PC-9 (cell line): ENCODE measurements around the gene FOXC1. TPM values are rescaled to one million over a fixed set of nuclear protein-coding genes. Genes with fewer than 3 reads are reported as not detected.

ENCODE experiments used
- BruUV-seq: library from RNA; stranded (reverse); fragments of 400-500 nt; replicated peaks from 2 replicates; lab custom pipeline; 2021; lab: Mats Ljungman, UMichigan
- CTCF ChIA-PET: fragments of 300-600 bp; sonication (Branson Sonifier 250); formaldehyde crosslinking; loops from one replicate; lab custom pipeline; 2022; ENCODE audit warnings: antibody characterized with exemption; lab: Charles Lee
- POLR2A ChIA-PET: fragments of 300-600 bp; sonication (Branson Sonifier 250); formaldehyde crosslinking; loops from one replicate; lab custom pipeline; 2022; ENCODE audit warnings: antibody characterized with exemption; ENCODE audit not compliant: unreplicated experiment; lab: Charles Lee
- DNase-seq, 2 experiments: peaks; one replicate each; pipeline versions ENCODE4 v3.0.0 to v3.0.0-alpha.2; 2015 to 2022; ENCODE audit warnings: mixed read lengths in 1 of 2
- H2AFZ ChIP-seq: fragments of 200-600 bp; sonication (generic); 2 replicates; pipeline ENCODE4 v1.8.1; 2017; ENCODE audit warnings: antibody characterized with exemption
- H3F3A ChIP-seq: fragments of 200-600 bp; sonication (generic); 2 replicates; pipeline ENCODE4 v1.8.1; 2017; ENCODE audit warnings: antibody characterized with exemption, mild to moderate bottlenecking, low read depth; ENCODE audit not compliant: insufficient read depth
- H3K27ac ChIP-seq: fragments of 200-600 bp; sonication (generic); 2 replicates; pipeline ENCODE4 v1.6.1; 2016; ENCODE audit warnings: mixed run types
- H3K27me3 ChIP-seq: fragments of 200-600 bp; sonication (generic); 2 replicates; pipeline ENCODE4 v1.6.1; 2016; ENCODE audit warnings: low read depth, mixed run types; ENCODE audit not compliant: insufficient read depth
- H3K36me3 ChIP-seq: fragments of 200-600 bp; sonication (generic); 2 replicates; pipeline ENCODE4 v1.6.1; 2016; ENCODE audit warnings: low read depth, mixed run types
- H3K4me1 ChIP-seq: fragments of 200-600 bp; sonication (generic); replicated peaks from 2 replicates; pipeline ENCODE4 v1.6.1; 2016; ENCODE audit warnings: mixed run types; ENCODE audit not compliant: insufficient read depth
- H3K4me2 ChIP-seq: fragments of 200-600 bp; sonication (generic); 2 replicates; pipeline ENCODE4 v1.6.1; 2017; ENCODE audit warnings: mixed run types
- H3K4me3 ChIP-seq: fragments of 200-600 bp; sonication (generic); 2 replicates; pipeline ENCODE4 v1.6.1; 2016; ENCODE audit warnings: mixed run types
- H3K79me2 ChIP-seq: fragments of 200-600 bp; sonication (generic); 2 replicates; pipeline ENCODE4 v1.6.1; 2017; ENCODE audit warnings: low read depth, mixed run types
- H3K9me2 ChIP-seq: fragments of 200-600 bp; sonication (generic); 2 replicates; pipeline ENCODE4 v1.8.1; 2017; ENCODE audit warnings: mild to moderate bottlenecking; ENCODE audit not compliant: insufficient read depth
- H3K9me3 ChIP-seq: fragments of 200-600 bp; sonication (generic); 2 replicates; pipeline ENCODE4 v1.8.1; 2016; ENCODE audit warnings: low read depth; ENCODE audit not compliant: insufficient read depth
- H4K20me1 ChIP-seq: fragments of 200-600 bp; sonication (generic); 2 replicates; pipeline ENCODE4 v1.8.1; 2017; ENCODE audit not compliant: insufficient read depth
- EZH2 ChIP-seq: fragments of 200-600 bp; sonication (generic); IDR thresholded peaks from 2 replicates; pipeline ENCODE4 v1.8.0; 2017; ENCODE audit warnings: antibody characterized with exemption, low read depth
- intact Hi-C: fragments of 100-400 bp; cut with micrococcal nuclease; formaldehyde crosslinking; loops from one replicate; pipeline ENCODE4 v1.10.0; 2022; ENCODE audit not compliant: unreplicated experiment
- total RNA-seq: library from RNA; stranded (reverse); gene quantifications from 2 replicates; pipeline ENCODE4 v1.2.3, GENCODE V29; 2021
- TF ChIP-seq, protein P1 (sequence below): fragments of 200-600 bp; sonication (generic); conservative IDR thresholded peaks from 2 replicates; pipeline ENCODE4 v1.6.1; 2017; ENCODE audit warnings: mixed run types, antibody characterized with exemption, mild to moderate bottlenecking, moderate library complexity

FOXC1 gene
- total RNA-seq, 1 experiment from 2014 or later = 18.6 TPM

DNA sequence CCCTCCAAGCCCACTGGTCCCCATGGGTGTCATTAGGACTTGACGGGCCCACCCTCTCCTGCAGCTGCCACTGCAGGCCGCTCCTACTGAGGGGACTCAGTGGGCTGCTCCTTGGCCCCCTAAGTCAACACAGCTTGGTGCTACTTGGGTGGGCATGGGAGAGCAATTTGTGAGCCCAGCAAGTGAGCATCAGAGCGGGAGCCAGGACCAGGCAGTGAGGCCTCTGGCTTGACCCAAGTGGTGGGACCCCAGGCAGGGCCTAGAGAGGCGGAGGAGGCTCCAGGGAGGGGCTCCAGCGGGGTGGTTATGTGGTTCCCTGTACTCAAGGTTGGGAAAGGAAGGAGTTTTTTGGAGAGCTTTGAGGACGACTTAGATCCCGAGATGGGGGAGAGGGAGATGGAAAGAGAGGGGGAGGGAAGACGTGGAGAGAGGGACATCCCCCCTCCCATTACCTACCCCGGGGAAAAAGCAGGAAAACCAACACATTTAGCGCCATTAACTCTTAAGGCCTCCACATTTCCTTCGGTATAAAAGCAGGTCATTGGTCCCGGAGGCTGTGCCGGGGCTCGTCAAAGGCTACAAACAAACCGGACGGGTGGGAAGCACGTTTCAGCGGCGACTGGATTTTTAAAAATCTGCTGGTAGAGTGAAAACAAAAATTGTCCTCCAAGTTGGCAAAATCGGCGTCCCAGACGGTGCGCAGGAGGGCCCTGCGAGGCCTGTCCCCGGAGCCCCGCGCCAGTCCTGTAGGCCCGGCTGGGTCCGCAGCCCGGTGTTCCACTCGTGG lies 8.8 kb downstream of the FOXC1 start:
- no peaks in the 10 kb centered on the region for H3K9me2 ChIP-seq
- no peak overlapping the region for H3K4me3 ChIP-seq
- H3K27ac ChIP-seq = no peak overlapping the region

DNA sequence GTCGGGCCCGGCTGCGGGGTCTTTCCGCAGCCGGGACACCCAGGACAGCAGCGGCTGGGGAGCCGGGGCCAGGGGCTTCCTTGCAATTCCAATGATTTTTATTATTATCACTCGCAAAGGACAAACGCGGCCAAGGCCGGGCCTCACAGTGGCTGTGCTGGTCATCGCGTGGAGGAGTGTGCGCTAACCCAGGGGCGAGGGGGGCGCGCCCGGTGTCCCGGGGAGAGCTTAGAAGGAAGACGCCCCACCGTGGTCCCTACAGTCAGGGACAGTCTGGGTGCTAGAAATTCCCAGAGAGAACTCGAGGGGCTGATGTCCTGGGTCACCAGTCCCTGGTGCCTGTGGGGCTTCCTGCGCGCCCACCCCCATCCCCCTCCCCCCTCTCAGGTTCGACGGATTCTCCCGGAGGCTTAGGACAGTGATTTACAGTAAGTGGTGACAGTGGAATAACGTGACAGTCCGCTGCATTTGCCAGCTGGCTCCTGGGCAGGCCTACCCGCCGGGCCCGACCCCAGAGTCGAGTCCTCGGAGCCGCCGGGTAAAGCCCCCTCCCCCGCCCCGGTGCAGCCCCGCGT lies 9.5 kb downstream of the FOXC1 start:
- Histone ChIP-seq H3F3A (peaks cover 4% of the 10 kb centered on the region; the same call in 1 of the 2 replicates), H3K36me3 (no peaks in the 10 kb centered on the region), H3K27ac (no peak overlapping the region), H3K4me1 (no peaks in the 10 kb centered on the region), H4K20me1 (no peaks in the 10 kb centered on the region), H3K9me2 (no peaks in the 10 kb centered on the region), H2AFZ (no peak overlapping the region), H3K4me2 (no peak overlapping the region), H3K79me2 (peaks cover 12% of the 10 kb centered on the region), H3K4me3 (no peak overlapping the region), H3K27me3 (no peaks in the 10 kb centered on the region), H3K9me3 (no peaks in the 10 kb centered on the region)
- no TSS peak for BruUV-seq
- DNase-seq = no peak
- ChIA-PET POLR2A (no interaction called here), CTCF (no interaction called here)
- intact Hi-C loops = no loop called here
- TF ChIP-seq EZH2 = no peak
- TF ChIP-seq, protein P1, sequence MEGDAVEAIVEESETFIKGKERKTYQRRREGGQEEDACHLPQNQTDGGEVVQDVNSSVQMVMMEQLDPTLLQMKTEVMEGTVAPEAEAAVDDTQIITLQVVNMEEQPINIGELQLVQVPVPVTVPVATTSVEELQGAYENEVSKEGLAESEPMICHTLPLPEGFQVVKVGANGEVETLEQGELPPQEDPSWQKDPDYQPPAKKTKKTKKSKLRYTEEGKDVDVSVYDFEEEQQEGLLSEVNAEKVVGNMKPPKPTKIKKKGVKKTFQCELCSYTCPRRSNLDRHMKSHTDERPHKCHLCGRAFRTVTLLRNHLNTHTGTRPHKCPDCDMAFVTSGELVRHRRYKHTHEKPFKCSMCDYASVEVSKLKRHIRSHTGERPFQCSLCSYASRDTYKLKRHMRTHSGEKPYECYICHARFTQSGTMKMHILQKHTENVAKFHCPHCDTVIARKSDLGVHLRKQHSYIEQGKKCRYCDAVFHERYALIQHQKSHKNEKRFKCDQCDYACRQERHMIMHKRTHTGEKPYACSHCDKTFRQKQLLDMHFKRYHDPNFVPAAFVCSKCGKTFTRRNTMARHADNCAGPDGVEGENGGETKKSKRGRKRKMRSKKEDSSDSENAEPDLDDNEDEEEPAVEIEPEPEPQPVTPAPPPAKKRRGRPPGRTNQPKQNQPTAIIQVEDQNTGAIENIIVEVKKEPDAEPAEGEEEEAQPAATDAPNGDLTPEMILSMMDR = no peak

More for the DNA sequence above, 8.8 kb downstream of the FOXC1 start:
- Histone ChIP-seq H2AFZ (no peak overlapping the region), H3K27me3 (no peaks in the 10 kb centered on the region), H3K79me2 (peaks cover 19% of the 10 kb centered on the region), H3K4me2 (no peak overlapping the region), H3K9me3 (no peaks in the 10 kb centered on the region), H3K36me3 (no peaks in the 10 kb centered on the region), H3K4me1 (no peaks in the 10 kb centered on the region), H4K20me1 (no peaks in the 10 kb centered on the region), H3F3A (peaks cover 4% of the 10 kb centered on the region; the same call in 1 of the 2 replicates)
- BruUV-seq = no TSS peak
- no peak for DNase-seq
- TF ChIP-seq, protein P1 = no peak
- no peak for TF ChIP-seq EZH2
- ChIA-PET POLR2A (no interaction called here), CTCF (no interaction called here)
- intact Hi-C loops = no loop called here

DNA sequence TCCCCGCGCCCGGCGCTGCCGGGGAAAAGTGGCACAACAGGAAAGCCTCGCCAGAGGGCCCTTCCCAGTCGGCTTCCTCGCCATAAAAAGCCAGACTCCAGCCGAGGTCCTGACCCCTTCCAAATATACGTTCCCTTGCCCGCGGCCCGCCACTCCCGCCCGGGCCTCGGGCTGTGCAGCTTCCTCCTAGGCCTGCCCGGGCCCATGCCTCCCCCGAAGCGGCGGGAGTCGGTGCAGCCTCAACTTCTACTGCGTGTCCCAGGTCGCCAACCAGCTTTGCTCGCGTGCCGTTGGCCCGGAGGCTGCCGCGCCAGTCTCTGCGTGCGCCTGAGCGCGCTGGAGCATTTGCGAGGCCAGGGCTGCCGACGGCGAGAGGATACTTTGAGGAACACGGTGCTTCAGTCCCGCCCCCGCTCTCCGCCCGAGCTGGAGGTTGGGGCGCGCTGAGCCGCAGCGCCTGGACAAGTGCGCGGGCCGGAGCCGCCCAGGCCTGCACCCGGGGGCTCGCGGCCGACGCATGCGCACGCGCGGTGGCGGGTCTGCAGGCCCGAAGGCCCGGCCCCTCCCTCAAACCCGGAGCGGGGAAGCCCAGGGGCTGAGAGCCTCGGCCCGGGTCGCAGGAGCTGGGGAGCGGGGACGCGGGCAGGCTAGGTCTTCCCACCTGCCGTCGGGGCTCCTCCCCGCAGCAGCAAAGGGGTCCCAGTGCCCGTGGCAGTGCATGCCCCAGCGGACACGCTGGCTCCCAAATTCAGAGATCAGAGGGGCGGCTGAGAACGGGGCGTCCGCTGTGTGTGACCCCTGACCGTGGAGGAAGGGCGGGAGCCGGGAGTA lies 10.2 kb downstream of the FOXC1 start:
- Histone ChIP-seq H3K79me2 (peaks cover 8% of the 10 kb centered on the region), H2AFZ (no peak overlapping the region), H4K20me1 (no peaks in the 10 kb centered on the region), H3K27ac (no peak overlapping the region), H3K4me1 (no peaks in the 10 kb centered on the region), H3K9me2 (no peaks in the 10 kb centered on the region), H3K4me3 (no peak overlapping the region), H3K36me3 (no peaks in the 10 kb centered on the region), H3K4me2 (no peak overlapping the region), H3K9me3 (no peaks in the 10 kb centered on the region), H3F3A (peaks cover 4% of the 10 kb centered on the region; the same call in 1 of the 2 replicates), H3K27me3 (no peaks in the 10 kb centered on the region)
- CTCF ChIA-PET = no interaction called here
- TF ChIP-seq, protein P1 = no peak
- no peak for TF ChIP-seq EZH2
- DNase-seq = no peak
- BruUV-seq = no TSS peak
- intact Hi-C loops = no loop called here
- POLR2A ChIA-PET = no interaction called here
